ENCODE measurements around the gene NRAP. TPM values are rescaled to one million over a fixed set of nuclear protein-coding genes. Genes with fewer than 3 reads are reported as not detected.
A peak's percentile ranks its signal among the peaks of the same experiment; 100 is the strongest.

NRAP gene
- total RNA-seq, 1 experiment from 2014 or later, result not detected

DNA sequence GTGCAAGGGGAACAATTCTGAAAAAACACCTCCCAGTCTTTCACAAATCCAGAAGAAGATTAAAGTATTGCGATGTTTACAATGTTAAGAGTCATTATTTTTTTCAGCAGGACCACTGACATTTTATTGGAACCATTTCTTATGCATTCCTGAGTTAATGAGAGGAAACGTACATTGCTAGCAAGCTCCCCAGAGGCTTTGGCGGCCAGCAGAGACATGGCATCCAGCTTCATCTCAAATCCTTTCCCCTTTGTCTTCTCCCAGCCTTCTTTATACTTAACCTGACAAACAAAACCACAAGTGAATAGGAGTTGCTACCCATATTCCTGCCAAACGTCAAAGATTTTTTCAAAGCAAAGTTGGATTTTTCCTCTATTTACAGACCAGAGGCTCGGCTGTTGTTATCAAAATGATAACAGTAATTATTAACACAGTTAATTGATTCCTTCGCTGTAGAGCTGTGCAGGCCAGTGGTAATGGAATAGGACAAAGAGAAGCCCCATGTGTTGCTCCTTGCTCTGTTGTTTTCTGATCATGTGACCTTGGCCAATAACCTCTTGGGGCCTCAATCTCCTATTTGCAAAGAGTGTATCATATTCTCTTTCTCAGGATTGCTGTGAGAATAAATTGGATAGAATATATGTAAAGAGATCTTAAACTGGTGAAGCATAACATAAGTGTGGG, 32.0 kb downstream of the NRAP start:
- H2BK120ac ChIP-seq (ENCODE audit: low read depth, low read length, poor library complexity, severe bottlenecking), result no peak overlapping the region
- no peak overlapping the region for H2AK5ac ChIP-seq (ENCODE audit: insufficient read length, low read length)
- H3K9ac ChIP-seq (ENCODE audit: extremely low read depth, insufficient read length, low read length), result no peak overlapping the region
- no peak overlapping the region for H2BK5ac ChIP-seq (ENCODE audit: insufficient read length, low read length)
- no peaks in the 10 kb centered on the region for H3K9me3 Mint-ChIP-seq
- no peaks in the 10 kb centered on the region for H3K27me3 ChIP-seq (ENCODE audit: insufficient read depth, low read length)
- H3K4me3 Mint-ChIP-seq, result no peak overlapping the region
- no peak overlapping the region for H4K5ac ChIP-seq (ENCODE audit: insufficient read length, low read depth, low read length)
- H3K23ac ChIP-seq (ENCODE audit: insufficient read length, low read depth, low read length), result no peak overlapping the region
- no peak overlapping the region for H2BK15ac ChIP-seq (ENCODE audit: low read depth, low read length)
- H3K23me2 ChIP-seq (ENCODE audit: insufficient read length, low read depth, low read length, poor library complexity, severe bottlenecking), result no peaks in the 10 kb centered on the region
- H3K56ac ChIP-seq (ENCODE audit: insufficient read length, low read depth, low read length), result no peak overlapping the region
- no peak overlapping the region for H2BK20ac ChIP-seq (ENCODE audit: low read depth, low read length, poor library complexity, severe bottlenecking)
- H3K14ac ChIP-seq (ENCODE audit: insufficient read depth, low read length), result no peak overlapping the region
- H4K20me1 ChIP-seq (ENCODE audit: control insufficient read depth, insufficient read depth, insufficient read length), result no peaks in the 10 kb centered on the region
- H4K91ac ChIP-seq (ENCODE audit: insufficient read length, low read depth, low read length), result no peak overlapping the region
- no CpG with 5 or more reads among the region's 6 CpGs for WGBS (ENCODE audit: extremely low coverage, insufficient read length, low lambda C conversion rate)
- H3K27ac ChIP-seq (ENCODE audit: insufficient read length, low read depth, low read length), result no peak overlapping the region
- no peak overlapping the region for H3T11ph ChIP-seq (ENCODE audit: low read length)
- no peak overlapping the region for H4K8ac ChIP-seq (replicated peaks; ENCODE audit: insufficient read length, low read depth, low read length)
- no peaks in the 10 kb centered on the region; the same call in 1 of the 2 replicates for H3K79me2 ChIP-seq (ENCODE audit: insufficient read depth, low read length)
- no peak overlapping the region for H2BK12ac ChIP-seq (ENCODE audit: insufficient read length, low read depth, low read length)
- H3K27ac Mint-ChIP-seq, result peak overlapping the region in 2 of 3 experiments; percentile 65 to 82; a peak in 4 of 7 replicates
- H3K79me1 ChIP-seq (ENCODE audit: insufficient read depth, low read depth, low read length, poor library complexity, severe bottlenecking), result no peaks in the 10 kb centered on the region
- H3K18ac ChIP-seq (ENCODE audit: insufficient read length, low read depth, low read length), result no peak overlapping the region
- no peaks in the 10 kb centered on the region; the same call in 1 of the 2 replicates for H3K4me1 ChIP-seq (ENCODE audit: insufficient read depth, low read length)
- H3K9me3 ChIP-seq (ENCODE audit: control insufficient read depth, low read depth, low read length), result no peaks in the 10 kb centered on the region
- TF ChIP-seq, protein P1, sequence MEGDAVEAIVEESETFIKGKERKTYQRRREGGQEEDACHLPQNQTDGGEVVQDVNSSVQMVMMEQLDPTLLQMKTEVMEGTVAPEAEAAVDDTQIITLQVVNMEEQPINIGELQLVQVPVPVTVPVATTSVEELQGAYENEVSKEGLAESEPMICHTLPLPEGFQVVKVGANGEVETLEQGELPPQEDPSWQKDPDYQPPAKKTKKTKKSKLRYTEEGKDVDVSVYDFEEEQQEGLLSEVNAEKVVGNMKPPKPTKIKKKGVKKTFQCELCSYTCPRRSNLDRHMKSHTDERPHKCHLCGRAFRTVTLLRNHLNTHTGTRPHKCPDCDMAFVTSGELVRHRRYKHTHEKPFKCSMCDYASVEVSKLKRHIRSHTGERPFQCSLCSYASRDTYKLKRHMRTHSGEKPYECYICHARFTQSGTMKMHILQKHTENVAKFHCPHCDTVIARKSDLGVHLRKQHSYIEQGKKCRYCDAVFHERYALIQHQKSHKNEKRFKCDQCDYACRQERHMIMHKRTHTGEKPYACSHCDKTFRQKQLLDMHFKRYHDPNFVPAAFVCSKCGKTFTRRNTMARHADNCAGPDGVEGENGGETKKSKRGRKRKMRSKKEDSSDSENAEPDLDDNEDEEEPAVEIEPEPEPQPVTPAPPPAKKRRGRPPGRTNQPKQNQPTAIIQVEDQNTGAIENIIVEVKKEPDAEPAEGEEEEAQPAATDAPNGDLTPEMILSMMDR (conservative IDR thresholded peaks at IDR 0.05), result no peak
- H3K4ac ChIP-seq (ENCODE audit: low read depth, low read length), result no peak overlapping the region
- DNase-seq, result no peak
- H2AFZ ChIP-seq (ENCODE audit: low read length), result no peak overlapping the region
- H3K4me2 ChIP-seq (ENCODE audit: insufficient read depth, insufficient read length, low read length), result no peak overlapping the region
- peaks cover 0 to 2% (median 0%) of the 10 kb centered on the region in 3 experiments; a peak in 1 of 7 replicates for H3K36me3 Mint-ChIP-seq (ENCODE audit: insufficient read depth in 1 of 3, low read depth in 3 of 3)
- H3K4me1 Mint-ChIP-seq, result peaks cover 14 to 18% of the 10 kb centered on the region in 2 experiments
- H3K27me3 Mint-ChIP-seq (ENCODE audit: low read depth), result peaks cover 11% of the 10 kb centered on the region

Measured in H9 (cell line).